ENCODE measurements around the gene SP110. TPM values are rescaled to one million over a fixed set of nuclear protein-coding genes. Genes with fewer than 3 reads are reported as not detected.

The SP110 gene
- 5.1 to 7.8 TPM (median 7.0 TPM) in 5 replicates for total RNA-seq (2022; extraction: Qiagen RNA extraction)

GRCh38 chr2:230219419-230220331 is at the start of gene SP110:
Gene SP110 (minus strand): TSS chr2:230219984. CDS start chr2:230216927, 3,057 bp downstream.

GRCh38 chr2:230225486-230225885 is 5.7 kb upstream of the SP110 start, which contains the start of gene SP140:
Gene SP140 (plus strand): TSS chr2:230225736. CDS start chr2:230225845, 109 bp downstream.

Other genes starting within 250 kb of the SP110 start
- 0.58 to 1.3 TPM (median 1.2 TPM) in 5 replicates for gene SLC16A14, start 151.1 kb downstream of the SP110 start, total RNA-seq (2022; extraction: Qiagen RNA extraction)
- 0.10 to 0.45 TPM (median 0.16 TPM) in 3 of 5 replicates, not detected in the others for gene SP140, start 5.8 kb upstream of the SP110 start, total RNA-seq (2022; extraction: Qiagen RNA extraction)
- gene SP140L, start 107.2 kb upstream of the SP110 start, total RNA-seq (2022; extraction: Qiagen RNA extraction): 3.2 to 3.8 TPM (median 3.6 TPM) in 5 replicates
- gene SP100, start 196.2 kb upstream of the SP110 start, total RNA-seq (2022; extraction: Qiagen RNA extraction): 24.8 to 31.5 TPM (median 28.7 TPM) in 5 replicates